Measurements from ENCODE around the gene DZANK1. TPM values are rescaled to one million over a fixed set of nuclear protein-coding genes. Genes with fewer than 3 reads are reported as not detected.
A peak's percentile ranks its signal among the peaks of the same experiment; 100 is the strongest.

DZANK1 gene
- total RNA-seq = 7.5 and 8.0 TPM in 2 replicates
- long read RNA-seq, partial matches to known transcripts = 3 of 5 reads
- long read RNA-seq, other reads (novel, unspliced or antisense) = 2 of 5 reads

DNA sequence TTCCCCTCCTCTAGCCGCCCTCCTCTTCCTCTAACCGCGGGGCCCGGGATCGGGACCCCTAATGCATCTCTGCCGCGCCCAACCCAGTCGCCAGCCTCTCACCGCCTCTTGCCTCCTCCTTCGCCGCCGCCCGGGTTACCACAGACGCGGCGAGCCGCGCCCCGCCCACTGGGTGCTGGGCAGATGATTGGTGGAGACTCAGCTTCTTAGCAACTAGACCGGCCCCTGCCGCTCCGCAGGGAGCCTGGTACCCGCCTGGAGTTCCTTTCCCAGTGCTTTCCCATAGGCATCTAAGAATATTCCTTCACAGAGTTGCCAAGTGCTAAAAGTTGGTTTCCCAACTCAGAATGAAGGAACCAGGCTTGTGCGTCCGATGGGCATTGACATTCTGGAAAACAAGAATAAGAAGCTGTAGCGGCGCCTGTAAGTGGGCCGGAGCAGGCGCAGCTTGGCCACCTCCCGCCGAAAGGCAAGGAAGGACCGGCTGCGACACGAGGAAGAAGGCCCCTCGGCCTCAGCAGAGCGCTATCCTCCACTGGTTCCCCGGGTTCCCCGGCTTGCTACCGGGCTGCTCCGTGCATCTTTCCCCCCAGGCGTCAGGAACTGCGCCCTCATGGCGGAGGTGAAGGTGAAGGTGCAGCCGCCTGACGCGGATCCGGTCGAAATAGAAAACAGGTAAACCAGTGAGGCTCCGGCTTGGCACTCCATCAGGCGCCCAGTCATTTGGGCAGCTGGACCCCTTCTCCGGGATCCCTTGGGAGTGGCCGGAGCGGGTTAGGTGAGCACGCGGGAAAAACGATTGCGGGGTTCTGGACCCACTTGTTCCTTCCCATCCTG lies at the start of gene DZANK1, which contains the start of gene POLR3F:
TSS of gene DZANK1 (minus strand) at position 137 of the 837 bp plus-strand sequence. CDS start 1,672 bp downstream, outside the sequence.
TSS of gene POLR3F (plus strand) at position 497 of the 837 bp plus-strand sequence. CDS start at position 614, 117 bp downstream.
- Mint-ChIP-seq H3K27me3 (ENCODE audit: low read depth) (no peaks in the 10 kb centered on the region), H3K36me3 (ENCODE audit: low read depth) (no peaks in the 10 kb centered on the region), H3K27ac (ENCODE audit: unreplicated experiment) (peak within 1 kb of the TSS; percentile 100), H3K4me1 (peaks cover 29% of the 10 kb centered on the region), H3K9me3 (no peaks in the 10 kb centered on the region), H3K4me3 (peak within 1 kb of the TSS; percentile 93)
- TF ChIP-seq, protein P1, sequence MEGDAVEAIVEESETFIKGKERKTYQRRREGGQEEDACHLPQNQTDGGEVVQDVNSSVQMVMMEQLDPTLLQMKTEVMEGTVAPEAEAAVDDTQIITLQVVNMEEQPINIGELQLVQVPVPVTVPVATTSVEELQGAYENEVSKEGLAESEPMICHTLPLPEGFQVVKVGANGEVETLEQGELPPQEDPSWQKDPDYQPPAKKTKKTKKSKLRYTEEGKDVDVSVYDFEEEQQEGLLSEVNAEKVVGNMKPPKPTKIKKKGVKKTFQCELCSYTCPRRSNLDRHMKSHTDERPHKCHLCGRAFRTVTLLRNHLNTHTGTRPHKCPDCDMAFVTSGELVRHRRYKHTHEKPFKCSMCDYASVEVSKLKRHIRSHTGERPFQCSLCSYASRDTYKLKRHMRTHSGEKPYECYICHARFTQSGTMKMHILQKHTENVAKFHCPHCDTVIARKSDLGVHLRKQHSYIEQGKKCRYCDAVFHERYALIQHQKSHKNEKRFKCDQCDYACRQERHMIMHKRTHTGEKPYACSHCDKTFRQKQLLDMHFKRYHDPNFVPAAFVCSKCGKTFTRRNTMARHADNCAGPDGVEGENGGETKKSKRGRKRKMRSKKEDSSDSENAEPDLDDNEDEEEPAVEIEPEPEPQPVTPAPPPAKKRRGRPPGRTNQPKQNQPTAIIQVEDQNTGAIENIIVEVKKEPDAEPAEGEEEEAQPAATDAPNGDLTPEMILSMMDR (conservative IDR thresholded peaks at IDR 0.05) = no peak
- DNase-seq (ENCODE audit: low read depth, low spot score) = peak; percentile 93

DNA sequence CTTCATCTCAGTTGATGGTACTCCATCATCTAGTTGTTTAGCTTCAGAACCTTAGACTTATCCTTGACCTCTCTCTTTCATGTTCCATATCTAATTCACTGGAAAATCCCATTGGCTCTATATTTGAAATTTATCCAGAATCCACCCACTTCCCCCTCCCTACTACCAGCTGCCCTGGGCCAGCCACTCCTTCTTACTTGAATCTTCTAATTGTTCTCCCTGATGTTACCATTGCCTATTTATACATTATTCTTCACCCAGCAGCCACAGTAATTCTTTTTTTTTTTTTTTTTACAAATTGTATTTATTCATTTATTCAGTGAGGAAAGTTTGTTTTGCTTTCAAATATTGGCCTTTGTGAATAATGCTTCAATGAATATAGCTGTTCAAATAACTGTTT lies 49.1 kb upstream of the DZANK1 start:
- no peak for DNase-seq (ENCODE audit: low read depth, low spot score)
- H3K27me3 Mint-ChIP-seq (ENCODE audit: low read depth) = no peaks in the 10 kb centered on the region
- TF ChIP-seq, protein P1 (conservative IDR thresholded peaks at IDR 0.05) = no peak
- no peak overlapping the region for H3K27ac Mint-ChIP-seq (ENCODE audit: unreplicated experiment)
- no peaks in the 10 kb centered on the region for H3K4me1 Mint-ChIP-seq
- H3K36me3 Mint-ChIP-seq (ENCODE audit: low read depth) = peaks cover 10% of the 10 kb centered on the region
- no peaks in the 10 kb centered on the region for H3K9me3 Mint-ChIP-seq
- no peak overlapping the region for H3K4me3 Mint-ChIP-seq

DNA sequence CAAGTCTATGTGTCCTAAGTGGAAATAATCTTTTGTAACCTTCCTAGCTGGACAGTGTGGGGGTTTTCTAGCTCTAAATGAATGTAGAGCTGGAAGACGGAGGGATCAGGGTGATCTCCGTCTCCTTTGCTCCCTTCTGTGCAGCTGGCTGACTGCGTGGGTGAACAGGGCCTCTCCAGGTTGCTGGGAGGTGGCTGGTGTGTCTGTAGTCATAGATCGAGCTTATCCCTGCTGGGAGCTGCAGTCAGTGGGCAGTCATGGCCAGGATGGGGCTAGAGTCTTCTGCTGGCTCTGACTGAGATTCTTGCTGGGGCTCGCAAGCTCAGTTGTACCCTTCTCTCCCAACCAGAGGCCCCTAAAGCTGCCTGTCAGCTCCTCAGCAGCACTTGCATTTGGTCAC lies 47.3 kb upstream of the DZANK1 start:
- Mint-ChIP-seq H3K9me3 (no peaks in the 10 kb centered on the region), H3K4me3 (no peak overlapping the region), H3K4me1 (peaks cover 2% of the 10 kb centered on the region), H3K27me3 (ENCODE audit: low read depth) (no peaks in the 10 kb centered on the region), H3K36me3 (ENCODE audit: low read depth) (peaks cover 13% of the 10 kb centered on the region), H3K27ac (ENCODE audit: unreplicated experiment) (no peak overlapping the region)
- TF ChIP-seq, protein P1 (conservative IDR thresholded peaks at IDR 0.05) = no peak
- no peak for DNase-seq (ENCODE audit: low read depth, low spot score)

DNA sequence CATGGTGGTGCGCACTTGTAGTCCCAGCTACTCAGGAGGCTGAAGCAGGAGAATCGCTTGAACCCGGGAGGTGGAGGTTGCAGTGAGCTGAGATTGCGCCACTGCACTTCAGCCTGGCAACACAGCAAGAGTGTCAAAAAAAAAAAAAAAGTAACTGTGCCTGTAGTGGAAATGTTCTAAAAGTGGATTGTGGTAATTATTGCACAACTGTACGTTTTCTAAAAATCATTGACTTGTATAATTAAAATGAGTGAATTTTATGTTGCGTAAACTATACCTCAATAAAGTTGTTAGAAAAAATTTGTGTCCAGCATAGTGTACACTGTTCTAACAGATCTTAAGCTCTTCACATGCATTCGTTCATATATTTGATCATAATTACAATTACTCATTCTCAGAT lies 46.4 kb upstream of the DZANK1 start:
- no peak overlapping the region for H3K27ac Mint-ChIP-seq (ENCODE audit: unreplicated experiment)
- peaks cover 13% of the 10 kb centered on the region for H3K36me3 Mint-ChIP-seq (ENCODE audit: low read depth)
- H3K4me3 Mint-ChIP-seq = peak overlapping the region; percentile 66

DNA sequence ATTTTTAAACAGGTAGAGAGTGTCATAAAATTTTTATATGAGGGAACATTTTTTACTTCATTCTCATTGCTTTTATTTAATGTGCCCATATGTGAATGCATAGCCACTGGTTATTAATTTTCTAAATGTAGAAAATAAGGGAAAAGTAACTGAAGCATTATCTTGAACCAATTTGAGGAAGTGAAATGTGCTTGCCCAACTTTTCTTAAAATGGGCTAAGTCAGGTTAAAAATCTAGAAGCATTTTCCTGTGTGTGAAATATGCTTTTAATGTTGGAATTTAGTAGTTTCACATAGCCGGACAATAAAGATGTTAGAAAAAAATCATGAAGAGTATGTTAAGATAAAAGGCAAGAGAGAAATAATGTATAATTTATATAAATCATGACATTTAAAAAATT lies 44.7 kb upstream of the DZANK1 start:
- Mint-ChIP-seq H3K36me3 (ENCODE audit: low read depth) (peaks cover 13% of the 10 kb centered on the region), H3K27me3 (ENCODE audit: low read depth) (no peaks in the 10 kb centered on the region), H3K4me3 (no peak overlapping the region), H3K4me1 (peaks cover 26% of the 10 kb centered on the region), H3K27ac (ENCODE audit: unreplicated experiment) (no peak overlapping the region), H3K9me3 (no peaks in the 10 kb centered on the region)
- TF ChIP-seq, protein P1 (conservative IDR thresholded peaks at IDR 0.05) = no peak
- no peak for DNase-seq (ENCODE audit: low read depth, low spot score)

More for the DNA sequence above, 46.4 kb upstream of the DZANK1 start:
- peaks cover 11% of the 10 kb centered on the region for H3K4me1 Mint-ChIP-seq
- TF ChIP-seq, protein P1 (conservative IDR thresholded peaks at IDR 0.05) = no peak
- no peak for DNase-seq (ENCODE audit: low read depth, low spot score)
- H3K27me3 Mint-ChIP-seq (ENCODE audit: low read depth) = no peaks in the 10 kb centered on the region
- H3K9me3 Mint-ChIP-seq = no peaks in the 10 kb centered on the region

Measured in neural crest cell (in vitro differentiated cells).